ENCODE results near the gene CSF1.

DNA sequence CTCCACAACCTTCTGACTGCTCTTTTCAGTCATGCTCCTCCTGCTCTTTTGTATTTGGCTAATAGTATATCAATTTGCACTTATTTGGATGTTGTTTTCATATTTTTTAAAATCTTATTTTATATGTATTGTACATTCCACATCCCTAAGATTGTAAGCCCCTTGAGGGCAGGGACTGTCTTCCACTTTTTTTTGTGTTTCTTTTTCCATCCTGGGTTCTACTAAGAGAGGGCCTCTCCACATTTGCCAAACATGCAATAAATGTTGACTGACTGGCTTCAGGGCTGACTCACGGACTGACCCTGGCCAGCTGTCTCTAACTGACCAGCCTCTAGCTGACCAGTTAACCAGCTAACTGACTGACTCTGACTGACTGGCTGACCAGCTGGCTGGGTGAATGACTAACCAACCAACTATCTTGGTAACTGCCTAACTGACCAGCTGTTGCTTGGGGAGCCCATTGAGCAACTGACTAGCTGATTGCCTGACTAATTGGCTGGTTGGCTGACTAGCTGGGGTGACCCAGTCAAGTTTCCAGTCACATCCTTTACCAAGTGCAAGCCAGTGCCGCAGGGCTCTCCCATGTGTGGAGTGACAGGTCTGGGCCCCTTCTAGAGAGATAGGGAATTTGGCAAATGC, 16.1 kb downstream of the CSF1 start:
- TF ChIP-seq, protein P1, sequence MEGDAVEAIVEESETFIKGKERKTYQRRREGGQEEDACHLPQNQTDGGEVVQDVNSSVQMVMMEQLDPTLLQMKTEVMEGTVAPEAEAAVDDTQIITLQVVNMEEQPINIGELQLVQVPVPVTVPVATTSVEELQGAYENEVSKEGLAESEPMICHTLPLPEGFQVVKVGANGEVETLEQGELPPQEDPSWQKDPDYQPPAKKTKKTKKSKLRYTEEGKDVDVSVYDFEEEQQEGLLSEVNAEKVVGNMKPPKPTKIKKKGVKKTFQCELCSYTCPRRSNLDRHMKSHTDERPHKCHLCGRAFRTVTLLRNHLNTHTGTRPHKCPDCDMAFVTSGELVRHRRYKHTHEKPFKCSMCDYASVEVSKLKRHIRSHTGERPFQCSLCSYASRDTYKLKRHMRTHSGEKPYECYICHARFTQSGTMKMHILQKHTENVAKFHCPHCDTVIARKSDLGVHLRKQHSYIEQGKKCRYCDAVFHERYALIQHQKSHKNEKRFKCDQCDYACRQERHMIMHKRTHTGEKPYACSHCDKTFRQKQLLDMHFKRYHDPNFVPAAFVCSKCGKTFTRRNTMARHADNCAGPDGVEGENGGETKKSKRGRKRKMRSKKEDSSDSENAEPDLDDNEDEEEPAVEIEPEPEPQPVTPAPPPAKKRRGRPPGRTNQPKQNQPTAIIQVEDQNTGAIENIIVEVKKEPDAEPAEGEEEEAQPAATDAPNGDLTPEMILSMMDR (IDR thresholded peaks at IDR 0.05): no peak
- TF ChIP-seq POLR2A (IDR thresholded peaks at IDR 0.05) (no peak), POLR2AphosphoS5 (IDR thresholded peaks at IDR 0.05) (no peak)

All from transverse colon (tissue), 4 donors.